Retina (tissue), 1 donor: ENCODE results near the gene COL5A1.
"Not testable (repeated sequence)": the region's sequence is repeated elsewhere in the genome, so short reads cannot be mapped to it uniquely, and the experiment has no call there.

Experiments
- DNase-seq: peaks from one replicate; pipeline ENCODE4 v3.0.0-alpha.2; 2016

The COL5A1 gene

DNA sequence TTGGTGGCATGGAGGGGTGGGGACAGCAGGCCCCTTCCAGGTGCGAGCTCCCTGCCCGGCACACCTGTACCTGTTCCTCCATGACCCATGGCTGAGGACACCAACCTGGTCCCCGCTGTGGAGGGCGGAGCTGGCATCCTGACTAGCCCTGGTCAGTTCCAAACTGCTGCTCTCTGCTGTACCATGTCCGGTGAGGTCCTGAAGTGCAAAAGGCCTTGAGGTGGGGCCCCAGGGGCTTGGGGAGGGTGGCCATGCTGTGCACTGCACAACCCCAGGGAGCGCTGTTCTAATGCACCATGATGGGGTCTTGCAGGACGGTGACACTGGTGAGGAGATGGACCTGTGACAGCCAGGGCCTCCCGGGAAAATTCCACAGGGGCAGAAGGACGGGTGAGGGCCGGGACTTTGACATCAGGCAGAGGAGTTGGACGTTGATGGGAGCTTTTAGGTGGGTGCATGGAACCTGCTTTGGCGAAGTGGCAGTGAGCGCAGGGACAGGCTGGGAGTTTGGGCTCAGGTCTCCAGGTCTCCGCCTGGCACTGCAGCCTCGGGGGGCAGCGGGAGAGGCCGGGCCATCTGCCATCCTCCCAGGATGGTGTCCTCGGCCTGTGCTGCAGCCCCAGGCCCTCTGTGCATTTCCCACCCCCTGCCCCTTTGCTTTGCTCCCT, 38.9 kb downstream of the COL5A1 start:
- DNase-seq: no peak

DNA sequence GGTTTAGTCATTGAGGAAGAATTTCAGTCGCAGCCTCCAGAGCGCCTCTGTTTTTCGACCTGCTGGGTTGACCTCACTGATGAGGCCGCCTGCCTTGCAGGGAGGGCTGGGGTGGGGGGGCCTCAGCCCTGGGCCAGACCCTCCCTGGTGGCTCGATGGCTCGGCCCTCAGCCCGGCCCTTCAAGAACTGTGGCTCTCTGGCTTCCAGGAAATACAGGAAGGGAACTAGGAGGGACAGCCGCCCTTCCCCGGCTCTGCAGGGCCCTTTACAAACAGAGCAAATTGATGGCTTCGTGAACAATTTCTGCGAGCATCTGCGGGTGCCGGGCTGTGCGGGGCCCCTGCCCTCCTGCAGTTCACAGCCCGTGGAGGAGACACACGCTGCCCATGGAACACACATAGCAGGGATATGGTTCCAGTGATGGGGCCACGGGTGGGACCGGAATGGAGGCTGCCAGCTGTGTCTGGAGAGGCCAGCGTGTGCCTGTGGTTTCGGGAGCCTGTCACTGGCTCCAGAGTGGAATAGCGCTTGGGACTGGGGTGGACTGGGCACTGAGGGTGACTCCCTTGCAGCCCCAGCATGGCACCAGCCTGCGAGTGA, 39.6 kb downstream of the COL5A1 start:
- peak; percentile 52 for DNase-seq

DNA sequence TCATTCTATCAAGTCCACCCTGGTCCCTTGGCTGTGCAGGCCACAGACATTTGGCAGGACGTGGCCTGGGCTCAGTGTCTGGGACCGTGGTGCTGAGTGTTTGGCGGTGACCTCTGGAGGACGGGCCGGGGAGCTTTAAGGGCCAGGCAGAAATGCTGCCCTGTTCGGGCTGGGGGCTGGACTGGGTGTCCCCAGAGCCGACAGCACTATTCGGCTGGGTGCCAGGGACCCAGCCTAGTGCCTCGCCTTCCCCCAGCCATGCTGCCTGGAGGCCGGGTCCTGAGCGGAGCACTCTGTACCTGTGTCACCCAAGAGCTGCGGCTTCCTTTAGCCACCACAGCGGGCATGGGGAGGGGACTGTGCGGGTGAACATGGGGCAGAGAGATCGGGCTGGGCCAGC, 40.4 kb downstream of the COL5A1 start:
- DNase-seq: no peak

- DNase-seq: no peak
Observed at GRCh38 chr9:134682651-134683364, 41.2 kb downstream of the COL5A1 start.

DNA sequence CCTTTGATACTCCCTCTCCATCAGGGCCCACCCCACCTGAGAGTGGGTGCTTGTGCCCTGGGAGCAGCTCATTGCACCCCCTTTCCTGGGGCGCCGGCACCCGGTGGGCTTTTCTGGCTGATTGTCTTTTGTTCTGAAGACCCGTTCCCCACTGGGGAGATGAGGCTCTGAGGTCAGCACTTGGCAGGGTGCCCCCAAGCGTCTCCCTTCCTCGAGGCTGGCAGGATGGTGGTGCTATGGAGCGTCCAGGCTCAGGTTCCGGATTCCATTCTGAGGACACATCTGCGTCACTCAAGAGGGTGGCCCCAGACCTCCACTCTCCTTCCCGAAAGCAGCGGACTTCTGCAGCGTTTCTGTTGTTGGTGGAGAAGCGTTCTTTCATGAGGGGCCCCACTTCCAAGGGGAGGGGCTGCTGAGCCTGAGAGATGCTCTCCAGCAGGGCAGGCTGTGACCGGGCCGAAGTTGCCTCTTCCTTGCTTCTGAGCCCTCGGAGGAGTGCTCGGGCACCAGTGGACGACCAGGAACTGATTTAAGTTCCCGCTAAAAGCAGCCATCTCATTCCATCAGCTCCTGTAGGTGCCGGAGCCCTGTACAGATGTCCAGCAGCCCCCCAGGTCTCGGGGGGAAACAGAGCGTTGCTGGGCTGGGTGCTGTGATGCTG, 42.2 kb downstream of the COL5A1 start:
- DNase-seq: no peak

GRCh38 chr9:134684375-134684723, 42.7 kb downstream of the COL5A1 start:
- no peak for DNase-seq

DNA sequence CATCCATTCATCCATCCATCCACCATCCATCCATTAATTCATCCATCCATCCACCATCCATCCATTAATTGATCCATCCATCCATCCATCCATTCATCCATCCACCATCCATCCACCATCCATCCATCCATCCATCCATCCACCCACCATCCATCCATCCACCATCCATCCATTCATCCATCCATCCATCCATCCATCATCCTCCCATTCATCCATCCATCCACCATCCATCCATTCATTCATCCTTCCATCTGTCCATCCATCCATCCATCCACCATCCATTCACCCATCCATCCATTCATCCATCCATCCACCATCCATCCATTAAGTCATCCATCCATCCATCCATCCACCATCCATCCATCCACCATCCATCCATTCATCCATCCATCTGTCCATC, 43.3 kb downstream of the COL5A1 start:
- not testable (repeated sequence) for DNase-seq

DNA sequence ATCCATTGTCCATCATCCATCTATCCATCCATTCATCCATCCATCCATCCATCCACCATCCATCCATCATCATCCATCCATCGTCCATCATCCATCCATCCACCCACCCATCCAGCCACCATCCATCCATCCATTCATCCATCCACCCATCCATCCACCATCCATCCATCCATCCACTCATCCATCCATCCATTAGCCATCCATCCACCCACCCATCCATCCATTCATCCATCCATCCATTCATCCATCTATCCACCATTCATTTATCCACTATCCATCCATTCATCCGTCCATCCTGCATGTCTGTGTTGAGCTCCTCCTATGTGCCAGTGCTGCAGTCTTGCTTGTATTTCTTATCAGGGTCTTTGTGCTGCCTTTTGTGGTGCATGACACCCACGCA, 44.2 kb downstream of the COL5A1 start:
- DNase-seq: no peak

GRCh38 chr9:134686896-134687295, 45.3 kb downstream of the COL5A1 start:
- DNase-seq: no peak

GRCh38 chr9:134687556-134687955, 46.0 kb downstream of the COL5A1 start:
- DNase-seq: no peak

- DNase-seq: no peak
Observed at GRCh38 chr9:134688231-134688630, 46.6 kb downstream of the COL5A1 start.

GRCh38 chr9:134688661-134689320, 47.2 kb downstream of the COL5A1 start:
- DNase-seq: no peak

GRCh38 chr9:134689321-134690181, 47.9 kb downstream of the COL5A1 start:
- DNase-seq: peak; percentile 82

DNA sequence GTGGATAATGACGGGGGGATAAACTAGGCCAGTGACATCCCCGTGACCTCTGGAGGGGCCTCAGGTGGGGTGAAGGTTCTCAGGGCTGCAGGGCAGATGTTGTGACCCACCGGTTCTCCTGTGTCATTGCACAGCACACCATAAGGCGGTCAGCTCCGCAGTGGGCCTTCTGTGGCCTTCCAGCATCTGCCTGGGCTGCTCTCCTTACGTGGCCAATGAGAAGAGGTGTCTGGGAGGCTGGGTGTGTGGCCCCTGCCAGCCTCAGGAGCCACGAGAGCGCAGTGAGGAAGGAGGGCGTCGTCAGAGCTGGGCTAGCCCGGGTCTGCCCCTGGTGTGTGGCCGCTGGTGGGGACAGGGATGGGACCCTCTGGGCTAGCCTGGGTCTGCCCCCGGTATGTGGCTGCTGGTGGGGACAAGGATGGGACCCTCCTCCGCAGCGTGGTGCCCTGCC, 48.7 kb downstream of the COL5A1 start:
- no peak for DNase-seq

GRCh38 chr9:134690946-134691694, 49.5 kb downstream of the COL5A1 start:
- no peak for DNase-seq

- no peak for DNase-seq
Observed at GRCh38 chr9:134691695-134692572, 50.3 kb downstream of the COL5A1 start.

GRCh38 chr9:134692573-134692860, 50.9 kb downstream of the COL5A1 start:
- no peak for DNase-seq

DNA sequence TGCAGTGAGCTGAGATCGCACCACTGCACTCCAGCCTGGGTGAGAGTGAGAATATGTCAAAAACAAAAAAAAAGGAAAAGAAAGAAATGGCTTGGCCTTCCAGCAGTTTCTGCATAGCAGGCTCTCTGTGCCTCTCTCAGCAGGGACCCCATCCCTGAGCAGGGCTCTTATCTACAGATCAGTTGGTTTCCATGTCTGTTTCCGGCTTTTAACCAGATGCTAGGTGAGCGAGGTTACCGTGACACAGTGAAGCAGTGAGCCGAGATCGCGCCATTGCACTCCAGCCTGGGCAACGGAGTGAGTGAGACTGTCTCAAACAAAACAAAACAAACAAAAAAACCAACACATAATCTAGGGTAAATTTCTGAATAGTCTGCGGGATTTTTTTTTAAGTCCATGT, 51.4 kb downstream of the COL5A1 start:
- DNase-seq: no peak

DNA sequence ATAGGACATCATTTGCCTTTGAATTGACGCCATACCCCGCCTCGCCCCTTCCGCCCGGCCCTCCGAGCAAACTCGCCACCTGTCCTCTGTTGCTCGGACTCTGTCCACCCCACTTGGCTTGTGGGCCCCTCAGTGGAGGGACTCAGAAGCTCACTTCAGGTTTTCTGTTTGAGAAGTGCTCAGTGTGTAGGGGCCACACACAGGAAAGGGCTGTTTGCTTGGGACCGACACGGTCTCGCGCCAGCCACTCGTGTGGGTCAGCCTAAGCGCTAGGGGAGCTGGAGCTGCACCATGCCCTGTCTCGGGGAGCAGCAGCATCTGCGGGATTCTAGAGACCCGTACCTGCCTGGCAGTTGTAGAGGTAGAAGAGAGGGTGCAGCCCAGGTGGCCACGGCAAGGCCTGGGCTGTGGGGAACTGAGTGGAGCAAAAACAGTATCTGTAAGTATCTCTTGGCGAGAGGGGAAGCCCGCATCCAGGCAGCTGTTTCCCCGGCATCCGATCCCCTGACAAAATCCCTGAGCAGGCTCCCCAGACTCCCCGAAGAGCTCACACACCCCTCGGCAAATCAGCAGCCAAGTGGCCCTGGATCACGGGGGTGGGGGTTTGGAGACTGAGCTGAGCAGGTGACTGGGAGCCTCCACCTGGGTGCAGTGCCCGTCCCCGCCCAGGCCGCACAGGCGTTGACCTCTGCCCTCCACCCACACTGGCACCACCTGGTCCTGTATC, 52.2 kb downstream of the COL5A1 start:
- no peak for DNase-seq

- no peak for DNase-seq
Observed at GRCh38 chr9:134694368-134694665, 52.7 kb downstream of the COL5A1 start.
